ENCODE results near the gene HES4. TPM values are rescaled to one million over a fixed set of nuclear protein-coding genes. Genes with fewer than 3 reads are reported as not detected.
"Not testable (repeated sequence)": the region's sequence is repeated elsewhere in the genome, so short reads cannot be mapped to it uniquely, and the experiment has no call there.

The HES4 gene
- polyA plus RNA-seq, 1 experiment: 0.68 TPM

GRCh38 chr1:1013105-1013921 is 13.4 kb upstream of the HES4 start, which contains the start of gene ISG15:
Gene ISG15 (plus strand): TSS chr1:1013497. CDS start chr1:1013574, 77 bp downstream.
- no peaks in the 10 kb centered on the region for H3K27me3 ChIP-seq (ENCODE audit: control insufficient read depth, insufficient read depth, low read length)
- peak; percentile 51 for DNase-seq (ENCODE audit: low read depth, low spot score)
- H3K4me3 ChIP-seq (ENCODE audit: low read depth, low read length): peak within 1 kb of the TSS; percentile 71
- CTCF ChIA-PET: interaction anchor here (1.6 kb wide), 1 partner anchor 12 kb away, joined by 11 read pairs; no protein-coding TSS in a partner anchor
- POLR2A ChIA-PET: interaction anchor here (0.6 to 1.0 kb wide), 2 partner anchors 12 to 73 kb away, joined by 3 read pairs; no protein-coding TSS in a partner anchor
- TF ChIP-seq, protein P1, sequence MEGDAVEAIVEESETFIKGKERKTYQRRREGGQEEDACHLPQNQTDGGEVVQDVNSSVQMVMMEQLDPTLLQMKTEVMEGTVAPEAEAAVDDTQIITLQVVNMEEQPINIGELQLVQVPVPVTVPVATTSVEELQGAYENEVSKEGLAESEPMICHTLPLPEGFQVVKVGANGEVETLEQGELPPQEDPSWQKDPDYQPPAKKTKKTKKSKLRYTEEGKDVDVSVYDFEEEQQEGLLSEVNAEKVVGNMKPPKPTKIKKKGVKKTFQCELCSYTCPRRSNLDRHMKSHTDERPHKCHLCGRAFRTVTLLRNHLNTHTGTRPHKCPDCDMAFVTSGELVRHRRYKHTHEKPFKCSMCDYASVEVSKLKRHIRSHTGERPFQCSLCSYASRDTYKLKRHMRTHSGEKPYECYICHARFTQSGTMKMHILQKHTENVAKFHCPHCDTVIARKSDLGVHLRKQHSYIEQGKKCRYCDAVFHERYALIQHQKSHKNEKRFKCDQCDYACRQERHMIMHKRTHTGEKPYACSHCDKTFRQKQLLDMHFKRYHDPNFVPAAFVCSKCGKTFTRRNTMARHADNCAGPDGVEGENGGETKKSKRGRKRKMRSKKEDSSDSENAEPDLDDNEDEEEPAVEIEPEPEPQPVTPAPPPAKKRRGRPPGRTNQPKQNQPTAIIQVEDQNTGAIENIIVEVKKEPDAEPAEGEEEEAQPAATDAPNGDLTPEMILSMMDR (IDR thresholded peaks at IDR 0.05; ENCODE audit: low read depth, low read length): no peak
- peak within 1 kb of the TSS; percentile 70 for H3K27ac ChIP-seq (ENCODE audit: low read depth, low read length)
- peaks cover 6% of the 10 kb centered on the region; the same call in 1 of the 2 replicates for H3K9me3 ChIP-seq (ENCODE audit: control insufficient read depth, insufficient read depth, low read length)

GRCh38 chr1:1012736-1013104 is 12.8 kb upstream of the HES4 start:
- not testable (repeated sequence) for H3K27ac ChIP-seq (ENCODE audit: low read depth, low read length); H3K9me3 ChIP-seq (ENCODE audit: control insufficient read depth, insufficient read depth, low read length); H3K27me3 ChIP-seq (ENCODE audit: control insufficient read depth, insufficient read depth, low read length); DNase-seq (ENCODE audit: low read depth, low spot score)
- H3K4me3 ChIP-seq (ENCODE audit: low read depth, low read length): peak overlapping the region; percentile 71
- ChIA-PET POLR2A (interaction anchor here (0.6 to 1.0 kb wide), 2 partner anchors 11 to 72 kb away, joined by 3 read pairs; no protein-coding TSS in a partner anchor), CTCF (interaction anchor here (1.6 kb wide), 1 partner anchor 11 kb away, joined by 11 read pairs; no protein-coding TSS in a partner anchor)

DNA sequence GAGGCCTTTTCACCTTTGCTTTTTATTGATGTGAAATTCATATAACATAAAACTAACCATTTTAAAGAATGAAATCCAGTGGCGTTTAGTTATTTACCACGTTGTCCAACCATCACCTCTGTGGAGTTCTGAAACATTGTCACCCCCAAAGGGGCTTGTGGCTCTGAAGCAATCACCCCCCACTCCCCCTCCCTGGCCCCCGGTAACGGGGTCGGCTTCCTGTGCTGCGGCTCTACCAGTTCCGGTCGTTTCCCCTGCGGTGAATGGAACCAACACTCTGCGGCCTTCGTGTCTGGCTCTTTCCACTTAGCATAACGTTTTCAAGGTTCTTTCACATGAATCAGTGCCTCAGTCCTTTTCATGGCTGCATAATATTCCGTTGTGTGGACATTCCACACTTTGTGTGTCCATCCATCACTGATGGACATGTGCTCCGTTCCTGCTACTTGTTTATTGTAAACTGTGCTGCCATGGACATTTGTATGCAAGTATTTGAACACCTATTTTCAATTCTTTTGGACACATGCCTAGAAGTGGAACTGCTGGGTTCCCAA is 11.6 kb upstream of the HES4 start:
- Histone ChIP-seq H3K4me3 (ENCODE audit: low read depth, low read length) (no peak overlapping the region), H3K27ac (ENCODE audit: low read depth, low read length) (no peak overlapping the region), H3K27me3 (ENCODE audit: control insufficient read depth, insufficient read depth, low read length) (no peaks in the 10 kb centered on the region), H3K9me3 (ENCODE audit: control insufficient read depth, insufficient read depth, low read length) (peaks cover 6% of the 10 kb centered on the region; the same call in 1 of the 2 replicates)
- ChIA-PET POLR2A (no interaction called here), CTCF (no interaction called here)
- no peak for DNase-seq (ENCODE audit: low read depth, low spot score)
- TF ChIP-seq, protein P1 (IDR thresholded peaks at IDR 0.05; ENCODE audit: low read depth, low read length): no peak

GRCh38 chr1:1010131-1010530 is 10.2 kb upstream of the HES4 start:
- DNase-seq (ENCODE audit: low read depth, low spot score); H3K27me3 ChIP-seq (ENCODE audit: control insufficient read depth, insufficient read depth, low read length); H3K9me3 ChIP-seq (ENCODE audit: control insufficient read depth, insufficient read depth, low read length); POLR2A ChIA-PET; H3K27ac ChIP-seq (ENCODE audit: low read depth, low read length); H3K4me3 ChIP-seq (ENCODE audit: low read depth, low read length): not testable (repeated sequence)
- CTCF ChIA-PET: interaction anchor here (0.7 to 1.8 kb wide), 3 partner anchors 8 to 1197 kb away, joined by 4 to 7 read pairs (median 6); no protein-coding TSS in a partner anchor

- Histone ChIP-seq H3K9me3 (ENCODE audit: control insufficient read depth, insufficient read depth, low read length) (peaks cover 3% of the 10 kb centered on the region; the same call in 1 of the 2 replicates), H3K27me3 (ENCODE audit: control insufficient read depth, insufficient read depth, low read length) (no peaks in the 10 kb centered on the region), H3K27ac (ENCODE audit: low read depth, low read length) (no peak overlapping the region), H3K4me3 (ENCODE audit: low read depth, low read length) (no peak overlapping the region)
- TF ChIP-seq, protein P1 (IDR thresholded peaks at IDR 0.05; ENCODE audit: low read depth, low read length): no peak
- DNase-seq (ENCODE audit: low read depth, low spot score): no peak
- ChIA-PET POLR2A (interaction anchor here (1.1 kb wide), 1 partner anchor 13 kb away, joined by 3 read pairs; the partner anchor contains the start of gene AGRN), CTCF (interaction anchor here (0.7 kb wide), 1 partner anchor 13 kb away, joined by 3 read pairs; no protein-coding TSS in a partner anchor)
These were observed 6.6 kb upstream of the HES4 start for GRCh38 chr1:1006305-1007159.

Measured in AG04450 (cell line).